NOMO-1 treated with dmso at 0.1 percent for 144 hours (cell line): ENCODE data around the gene SSBP3.

ENCODE experiments used
- DNase-seq: peaks from one replicate; lab custom pipeline; 2025; ENCODE audit not compliant: unreplicated experiment; lab: John Stamatoyannopoulos, UW

Gene SSBP3

GRCh38 chr1:54372978-54373377 lies 33.2 kb downstream of the SSBP3 start:
- DNase-seq: peak; percentile 63

GRCh38 chr1:54371942-54372275 lies 34.3 kb downstream of the SSBP3 start:
- DNase-seq: peak; percentile 7

GRCh38 chr1:54371038-54371941 lies 34.9 kb downstream of the SSBP3 start:
- no peak for DNase-seq

GRCh38 chr1:54370287-54370989 lies 35.8 kb downstream of the SSBP3 start:
- DNase-seq: no peak

GRCh38 chr1:54367613-54368012 lies 38.6 kb downstream of the SSBP3 start:
- DNase-seq: no peak

GRCh38 chr1:54365847-54366246 lies 40.3 kb downstream of the SSBP3 start:
- no peak for DNase-seq

GRCh38 chr1:54365398-54365797 lies 40.8 kb downstream of the SSBP3 start:
- no peak for DNase-seq

- no peak for DNase-seq
These were observed 41.2 kb downstream of the SSBP3 start for GRCh38 chr1:54364995-54365394.

- DNase-seq: no peak
These were observed 41.6 kb downstream of the SSBP3 start for GRCh38 chr1:54364582-54364981.

- no peak for DNase-seq
These were observed 42.3 kb downstream of the SSBP3 start for GRCh38 chr1:54363925-54364324.

- no peak for DNase-seq
These were observed 43.3 kb downstream of the SSBP3 start for GRCh38 chr1:54362881-54363340.

- DNase-seq: no peak
These were observed 44.9 kb downstream of the SSBP3 start for GRCh38 chr1:54361342-54361741.

- no peak for DNase-seq
These were observed 45.8 kb downstream of the SSBP3 start for GRCh38 chr1:54360165-54361005.

GRCh38 chr1:54359393-54360162 lies 46.6 kb downstream of the SSBP3 start:
- DNase-seq: no peak

GRCh38 chr1:54358503-54359168 lies 47.6 kb downstream of the SSBP3 start:
- no peak for DNase-seq

- no peak for DNase-seq
These were observed 48.2 kb downstream of the SSBP3 start for GRCh38 chr1:54357967-54358366.

- DNase-seq: no peak
These were observed 49.5 kb downstream of the SSBP3 start for GRCh38 chr1:54356680-54357147.

- peak; percentile 74 for DNase-seq
These were observed 50.1 kb downstream of the SSBP3 start for GRCh38 chr1:54355931-54356679.

- no peak for DNase-seq
These were observed 51.3 kb downstream of the SSBP3 start for GRCh38 chr1:54354899-54355298.
